SK-N-SH treated with all-trans-retinoic acid at 6 μM for 48 hours (cell line): ENCODE measurements around the gene CEP170.
A peak's percentile ranks its signal among the peaks of the same experiment; 100 is the strongest.

Experiments
- ATAC-seq: fragments of 200-7000 bp; cut with Tn5 transposase; 3 replicates; pipeline ENCODE4 v1.9.1; 2020; ENCODE audit warnings: mild to moderate bottlenecking, moderate library complexity
- ARNTL ChIP-seq: fragments of 450-650 bp; formaldehyde crosslinking; IDR thresholded peaks from 2 replicates; pipeline ENCODE4 v1.5.0; 2020; ENCODE audit warnings: low read depth, mild to moderate bottlenecking, moderate library complexity, borderline replicate concordance
- BACH2 ChIP-seq: fragments of 250-450 bp; sonication (Bioruptor Pico); IDR thresholded peaks from 2 replicates; pipeline ENCODE4 v1.9.0; 2021; ENCODE audit warnings: mild to moderate bottlenecking, borderline replicate concordance
- CSDC2 ChIP-seq: fragments of 250-450 bp; sonication (Bioruptor Pico); IDR thresholded peaks from 2 replicates; pipeline ENCODE4 v1.5.0; 2020; ENCODE audit warnings: mild to moderate bottlenecking, moderate library complexity
- ESRRG ChIP-seq: fragments of 250-450 bp; sonication (Bioruptor Pico); IDR thresholded peaks from 2 replicates; pipeline ENCODE4 v1.6.1; 2021; ENCODE audit warnings: mild to moderate bottlenecking
- GLIS3 ChIP-seq: fragments of 250-450 bp; sonication (Bioruptor Pico); IDR thresholded peaks from 2 replicates; pipeline ENCODE4 v1.5.0; 2020; ENCODE audit warnings: mild to moderate bottlenecking, moderate library complexity
- ISL1 ChIP-seq: fragments of 250-450 bp; sonication (Bioruptor Pico); IDR thresholded peaks from 2 replicates; pipeline ENCODE4 v2.1.2; 2022; ENCODE audit warnings: mild to moderate bottlenecking, moderate library complexity
- OSR1 ChIP-seq: fragments of 250-450 bp; sonication (Bioruptor Pico); IDR thresholded peaks from 2 replicates; pipeline ENCODE4 v1.8.0; 2022; ENCODE audit warnings: moderate library complexity, mild to moderate bottlenecking, inconsistent platforms
- RARB ChIP-seq: fragments of 250-450 bp; sonication (Bioruptor Pico); IDR thresholded peaks from 2 replicates; pipeline ENCODE4 v1.8.0; 2021; ENCODE audit warnings: mild to moderate bottlenecking, moderate library complexity
- TCF4 ChIP-seq: fragments of 250-450 bp; sonication (Bioruptor Pico); IDR thresholded peaks from 2 replicates; pipeline ENCODE4 v1.8.0; 2021; ENCODE audit warnings: mild to moderate bottlenecking, moderate library complexity, borderline replicate concordance
- TOX ChIP-seq: fragments of 250-450 bp; sonication (Bioruptor Pico); IDR thresholded peaks from 2 replicates; pipeline ENCODE4 v1.8.0; 2021; ENCODE audit warnings: mild to moderate bottlenecking, moderate library complexity, borderline replicate concordance
- ZC3H10 ChIP-seq: fragments of 250-450 bp; sonication (Bioruptor Pico); IDR thresholded peaks from 2 replicates; pipeline ENCODE4 v1.5.1; 2021; ENCODE audit warnings: mild to moderate bottlenecking, moderate library complexity
- ZFP3 ChIP-seq: fragments of 250-450 bp; sonication (Bioruptor Pico); IDR thresholded peaks from 2 replicates; pipeline ENCODE4 v1.5.0; 2020; ENCODE audit warnings: mild to moderate bottlenecking, moderate library complexity
- ZFP30 ChIP-seq: fragments of 450-650 bp; formaldehyde crosslinking; IDR thresholded peaks from 2 replicates; pipeline ENCODE4 v1.5.0; 2022; ENCODE audit warnings: mild to moderate bottlenecking, moderate library complexity
- ZNF565 ChIP-seq: fragments of 450-650 bp; formaldehyde crosslinking; conservative IDR thresholded peaks from 2 replicates; pipeline ENCODE4 v1.5.0; 2020; ENCODE audit warnings: low read depth, mild to moderate bottlenecking, moderate library complexity
- ZNF70 ChIP-seq: fragments of 450-650 bp; formaldehyde crosslinking; IDR thresholded peaks from 2 replicates; pipeline ENCODE4 v1.5.0; 2020; ENCODE audit warnings: mild to moderate bottlenecking, moderate library complexity
- ZNF8 ChIP-seq: fragments of 450-650 bp; formaldehyde crosslinking; IDR thresholded peaks from 2 replicates; pipeline ENCODE4 v1.5.0; 2020; ENCODE audit warnings: mild to moderate bottlenecking, moderate library complexity
- TF ChIP-seq, protein P1 (sequence below): fragments of 250-450 bp; sonication (Bioruptor Pico); IDR thresholded peaks from 2 replicates; pipeline ENCODE4 v1.5.0; 2020; ENCODE audit warnings: mild to moderate bottlenecking, moderate library complexity
- TF ChIP-seq, protein P2 (sequence below): fragments of 250-450 bp; sonication (Bioruptor Pico); IDR thresholded peaks from 2 replicates; pipeline ENCODE4 v1.5.1; 2021; ENCODE audit warnings: mild to moderate bottlenecking, moderate library complexity
- TF ChIP-seq, protein P3 (sequence below): fragments of 250-450 bp; sonication (Bioruptor Pico); IDR thresholded peaks from 2 replicates; pipeline ENCODE4 v1.5.1; 2020; ENCODE audit warnings: low read depth, mild to moderate bottlenecking, moderate library complexity
- TF ChIP-seq, protein P4 (sequence below): fragments of 250-450 bp; sonication (Bioruptor Pico); IDR thresholded peaks from 2 replicates; pipeline ENCODE4 v1.8.0; 2020; ENCODE audit warnings: mild to moderate bottlenecking, moderate library complexity, borderline replicate concordance

CEP170 gene

DNA sequence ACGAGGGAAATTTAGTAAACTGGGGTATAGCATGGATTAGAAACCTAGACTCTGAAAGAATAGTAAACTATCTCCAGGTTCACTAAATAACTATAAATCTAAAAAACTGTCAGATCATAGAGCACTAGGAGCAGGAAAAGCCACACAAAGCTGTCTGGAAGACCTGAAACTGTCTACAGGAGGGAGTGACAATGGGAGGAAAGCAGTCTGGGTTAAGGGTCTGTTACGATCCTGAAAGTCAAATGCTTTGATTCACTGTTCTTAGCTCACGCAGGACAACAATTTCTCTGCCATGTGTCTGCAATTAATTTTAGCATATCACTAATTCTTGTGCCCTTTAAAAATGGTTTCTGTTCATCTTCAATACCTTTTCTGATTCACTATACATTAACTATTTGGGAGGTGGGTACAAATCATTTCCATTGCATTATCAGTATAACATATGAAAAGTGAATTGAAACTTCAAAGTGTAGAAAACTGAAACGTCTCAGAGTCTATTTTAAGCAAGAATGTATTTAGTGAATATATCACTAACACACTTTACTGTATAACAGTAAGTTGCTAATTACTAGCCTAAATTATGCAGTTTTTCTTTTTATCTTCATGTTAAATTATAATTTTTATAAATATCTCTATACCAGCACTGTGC lies 18.4 kb downstream of the CEP170 start:
- no peak for TF ChIP-seq ZNF8 (CRISPR knock-in tag)
- TF ChIP-seq TCF4 (CRISPR knock-in tag), result no peak
- TF ChIP-seq RARB (CRISPR knock-in tag), result no peak
- no peak for TF ChIP-seq ZNF70
- TF ChIP-seq, protein P1, sequence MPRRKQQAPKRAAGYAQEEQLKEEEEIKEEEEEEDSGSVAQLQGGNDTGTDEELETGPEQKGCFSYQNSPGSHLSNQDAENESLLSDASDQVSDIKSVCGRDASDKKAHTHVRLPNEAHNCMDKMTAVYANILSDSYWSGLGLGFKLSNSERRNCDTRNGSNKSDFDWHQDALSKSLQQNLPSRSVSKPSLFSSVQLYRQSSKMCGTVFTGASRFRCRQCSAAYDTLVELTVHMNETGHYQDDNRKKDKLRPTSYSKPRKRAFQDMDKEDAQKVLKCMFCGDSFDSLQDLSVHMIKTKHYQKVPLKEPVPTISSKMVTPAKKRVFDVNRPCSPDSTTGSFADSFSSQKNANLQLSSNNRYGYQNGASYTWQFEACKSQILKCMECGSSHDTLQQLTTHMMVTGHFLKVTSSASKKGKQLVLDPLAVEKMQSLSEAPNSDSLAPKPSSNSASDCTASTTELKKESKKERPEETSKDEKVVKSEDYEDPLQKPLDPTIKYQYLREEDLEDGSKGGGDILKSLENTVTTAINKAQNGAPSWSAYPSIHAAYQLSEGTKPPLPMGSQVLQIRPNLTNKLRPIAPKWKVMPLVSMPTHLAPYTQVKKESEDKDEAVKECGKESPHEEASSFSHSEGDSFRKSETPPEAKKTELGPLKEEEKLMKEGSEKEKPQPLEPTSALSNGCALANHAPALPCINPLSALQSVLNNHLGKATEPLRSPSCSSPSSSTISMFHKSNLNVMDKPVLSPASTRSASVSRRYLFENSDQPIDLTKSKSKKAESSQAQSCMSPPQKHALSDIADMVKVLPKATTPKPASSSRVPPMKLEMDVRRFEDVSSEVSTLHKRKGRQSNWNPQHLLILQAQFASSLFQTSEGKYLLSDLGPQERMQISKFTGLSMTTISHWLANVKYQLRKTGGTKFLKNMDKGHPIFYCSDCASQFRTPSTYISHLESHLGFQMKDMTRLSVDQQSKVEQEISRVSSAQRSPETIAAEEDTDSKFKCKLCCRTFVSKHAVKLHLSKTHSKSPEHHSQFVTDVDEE (CRISPR knock-in tag), result no peak
- no peak for TF ChIP-seq ZFP30 (CRISPR knock-in tag)
- no peak for TF ChIP-seq ISL1 (CRISPR knock-in tag)
- no peak for TF ChIP-seq ZFP3 (CRISPR knock-in tag)
- TF ChIP-seq, protein P2, sequence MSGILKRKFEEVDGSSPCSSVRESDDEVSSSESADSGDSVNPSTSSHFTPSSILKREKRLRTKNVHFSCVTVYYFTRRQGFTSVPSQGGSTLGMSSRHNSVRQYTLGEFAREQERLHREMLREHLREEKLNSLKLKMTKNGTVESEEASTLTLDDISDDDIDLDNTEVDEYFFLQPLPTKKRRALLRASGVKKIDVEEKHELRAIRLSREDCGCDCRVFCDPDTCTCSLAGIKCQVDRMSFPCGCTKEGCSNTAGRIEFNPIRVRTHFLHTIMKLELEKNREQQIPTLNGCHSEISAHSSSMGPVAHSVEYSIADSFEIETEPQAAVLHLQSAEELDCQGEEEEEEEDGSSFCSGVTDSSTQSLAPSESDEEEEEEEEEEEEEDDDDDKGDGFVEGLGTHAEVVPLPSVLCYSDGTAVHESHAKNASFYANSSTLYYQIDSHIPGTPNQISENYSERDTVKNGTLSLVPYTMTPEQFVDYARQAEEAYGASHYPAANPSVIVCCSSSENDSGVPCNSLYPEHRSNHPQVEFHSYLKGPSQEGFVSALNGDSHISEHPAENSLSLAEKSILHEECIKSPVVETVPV (CRISPR knock-in tag), result no peak
- no peak for TF ChIP-seq ESRRG (CRISPR knock-in tag)
- TF ChIP-seq ARNTL (CRISPR knock-in tag), result no peak
- TF ChIP-seq, protein P3, sequence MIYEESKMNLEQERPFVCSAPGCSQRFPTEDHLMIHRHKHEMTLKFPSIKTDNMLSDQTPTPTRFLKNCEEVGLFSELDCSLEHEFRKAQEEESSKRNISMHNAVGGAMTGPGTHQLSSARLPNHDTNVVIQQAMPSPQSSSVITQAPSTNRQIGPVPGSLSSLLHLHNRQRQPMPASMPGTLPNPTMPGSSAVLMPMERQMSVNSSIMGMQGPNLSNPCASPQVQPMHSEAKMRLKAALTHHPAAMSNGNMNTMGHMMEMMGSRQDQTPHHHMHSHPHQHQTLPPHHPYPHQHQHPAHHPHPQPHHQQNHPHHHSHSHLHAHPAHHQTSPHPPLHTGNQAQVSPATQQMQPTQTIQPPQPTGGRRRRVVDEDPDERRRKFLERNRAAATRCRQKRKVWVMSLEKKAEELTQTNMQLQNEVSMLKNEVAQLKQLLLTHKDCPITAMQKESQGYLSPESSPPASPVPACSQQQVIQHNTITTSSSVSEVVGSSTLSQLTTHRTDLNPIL, result no peak
- TF ChIP-seq, protein P4, sequence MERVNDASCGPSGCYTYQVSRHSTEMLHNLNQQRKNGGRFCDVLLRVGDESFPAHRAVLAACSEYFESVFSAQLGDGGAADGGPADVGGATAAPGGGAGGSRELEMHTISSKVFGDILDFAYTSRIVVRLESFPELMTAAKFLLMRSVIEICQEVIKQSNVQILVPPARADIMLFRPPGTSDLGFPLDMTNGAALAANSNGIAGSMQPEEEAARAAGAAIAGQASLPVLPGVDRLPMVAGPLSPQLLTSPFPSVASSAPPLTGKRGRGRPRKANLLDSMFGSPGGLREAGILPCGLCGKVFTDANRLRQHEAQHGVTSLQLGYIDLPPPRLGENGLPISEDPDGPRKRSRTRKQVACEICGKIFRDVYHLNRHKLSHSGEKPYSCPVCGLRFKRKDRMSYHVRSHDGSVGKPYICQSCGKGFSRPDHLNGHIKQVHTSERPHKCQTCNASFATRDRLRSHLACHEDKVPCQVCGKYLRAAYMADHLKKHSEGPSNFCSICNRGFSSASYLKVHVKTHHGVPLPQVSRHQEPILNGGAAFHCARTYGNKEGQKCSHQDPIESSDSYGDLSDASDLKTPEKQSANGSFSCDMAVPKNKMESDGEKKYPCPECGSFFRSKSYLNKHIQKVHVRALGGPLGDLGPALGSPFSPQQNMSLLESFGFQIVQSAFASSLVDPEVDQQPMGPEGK (CRISPR knock-in tag), result no peak
- TF ChIP-seq GLIS3 (CRISPR knock-in tag), result no peak
- TF ChIP-seq CSDC2, result no peak
- no peak for TF ChIP-seq ZC3H10 (CRISPR knock-in tag)
- no peak for TF ChIP-seq OSR1 (CRISPR knock-in tag)
- peak; percentile 28 for ATAC-seq

DNA sequence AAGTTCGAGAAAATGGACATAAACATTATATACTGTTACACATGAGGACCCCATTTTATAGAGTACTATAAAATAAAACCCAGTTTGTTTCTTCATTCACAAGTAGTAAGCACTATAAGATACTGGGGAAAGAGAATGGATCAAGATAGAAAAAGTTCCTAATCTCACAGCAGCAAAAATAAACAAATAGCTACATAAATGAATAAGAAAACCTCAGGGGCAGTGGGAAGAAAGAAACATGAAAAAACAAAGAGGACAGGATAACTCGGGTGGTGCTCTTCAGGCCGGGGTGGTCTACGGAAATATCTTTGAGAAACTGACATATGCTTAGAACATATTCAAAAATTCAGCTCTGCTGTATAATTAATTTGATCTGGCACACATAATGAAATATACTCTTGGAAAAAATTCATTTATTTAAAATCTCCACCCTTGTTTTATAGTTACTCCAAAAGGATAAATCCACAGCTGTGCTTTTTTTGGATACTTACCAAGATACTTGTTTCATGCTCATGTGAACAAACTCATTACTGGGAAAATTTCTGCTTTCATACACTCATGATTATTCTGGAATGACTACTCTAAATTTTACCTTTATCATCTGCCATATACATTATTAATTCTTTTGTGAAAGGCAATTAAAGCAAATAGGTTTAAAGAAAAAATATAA lies 20.0 kb downstream of the CEP170 start:
- TF ChIP-seq ZNF70 (no peak), OSR1 (CRISPR knock-in tag) (no peak), ZC3H10 (CRISPR knock-in tag) (no peak), RARB (CRISPR knock-in tag) (no peak), ZNF8 (CRISPR knock-in tag) (no peak), ZFP30 (CRISPR knock-in tag) (no peak), BACH2 (CRISPR knock-in tag) (no peak), ZFP3 (CRISPR knock-in tag) (no peak), CSDC2 (no peak), TCF4 (CRISPR knock-in tag) (no peak), ZNF565 (no peak), ESRRG (CRISPR knock-in tag) (no peak), TOX (CRISPR knock-in tag) (no peak), ISL1 (CRISPR knock-in tag) (no peak)
- TF ChIP-seq, protein P4 (CRISPR knock-in tag), result no peak
- TF ChIP-seq, protein P2 (CRISPR knock-in tag), result no peak
- TF ChIP-seq, all 23 proteins: peak for 0

More for the DNA sequence above, 20.0 kb downstream of the CEP170 start:
- ATAC-seq, result no peak
